Cardiac septum (tissue), 1 donor: ENCODE measurements around the gene ZNF75A. TPM values are rescaled to one million over a fixed set of nuclear protein-coding genes. Genes with fewer than 3 reads are reported as not detected.

Experiments
- DNase-seq: peaks from one replicate; pipeline ENCODE4 v3.0.0-alpha.2; 2020; ENCODE audit warnings: low spot score
- intact Hi-C: fragments of 100-400 bp; cut with DNase I; formaldehyde crosslinking; loops from one replicate; pipeline ENCODE4 v1.14.0; 2022
- total RNA-seq: library from RNA; stranded (reverse); fragmentation: NEBNext Ultra II Directional; extraction: Animal tissue kit (Norgen Biotek cat#: 25700); gene quantifications from one replicate; pipeline ENCODE4 v1.2.1, GENCODE V29; 2021
- donor health status: DM: no; HTN: no; CAD: no.

ZNF75A gene
- total RNA-seq, 1 donor from 2014 or later, result 21.3 TPM

DNA sequence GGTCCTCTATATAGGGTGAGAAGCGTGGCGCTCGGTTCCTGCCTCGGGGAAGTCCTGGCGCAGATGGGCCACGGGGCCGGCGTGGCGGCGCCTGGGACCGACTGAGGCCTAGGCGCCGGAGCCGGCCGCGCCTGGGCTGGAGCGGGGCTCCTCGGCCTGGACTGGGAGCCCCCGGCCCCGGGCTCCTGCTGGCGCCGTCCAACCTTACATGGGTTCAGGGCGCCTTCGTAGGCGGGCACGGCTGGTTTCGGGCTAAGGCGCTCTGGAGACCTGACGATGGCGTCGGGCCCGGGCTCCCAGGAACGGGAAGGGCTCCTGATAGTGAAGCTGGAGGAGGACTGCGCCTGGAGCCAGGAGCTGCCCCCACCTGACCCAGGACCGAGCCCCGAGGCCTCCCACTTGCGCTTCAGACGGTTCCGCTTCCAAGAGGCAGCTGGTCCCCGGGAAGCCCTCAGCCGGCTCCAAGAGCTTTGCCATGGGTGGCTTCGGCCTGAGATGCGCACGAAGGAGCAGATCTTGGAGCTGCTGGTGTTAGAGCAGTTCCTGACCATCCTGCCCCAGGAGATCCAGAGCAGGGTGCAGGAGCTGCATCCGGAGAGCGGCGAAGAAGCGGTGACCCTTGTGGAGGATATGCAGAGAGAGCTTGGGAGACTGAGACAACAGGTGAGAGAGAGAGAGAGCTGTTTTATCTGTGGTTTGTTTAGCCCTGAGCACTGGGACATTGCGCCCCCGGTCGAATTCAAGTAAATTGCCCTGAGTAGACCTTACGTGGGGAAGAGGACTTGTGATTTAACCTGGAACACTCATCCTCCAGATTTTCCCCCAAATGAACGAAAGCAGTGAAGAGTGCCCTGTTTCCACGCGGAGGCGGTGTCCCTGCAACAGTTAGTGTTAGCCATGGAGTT lies 21.5 kb upstream of the ZNF75A start:
- intact Hi-C loops, result loop anchor here (1.0 to 5.0 kb wide), 4 partner anchors 19 to 174 kb away; partner anchors contain the start of genes TIGD7, ZNF174, ZNF75A and ZSCAN32
- no peak for DNase-seq

DNA sequence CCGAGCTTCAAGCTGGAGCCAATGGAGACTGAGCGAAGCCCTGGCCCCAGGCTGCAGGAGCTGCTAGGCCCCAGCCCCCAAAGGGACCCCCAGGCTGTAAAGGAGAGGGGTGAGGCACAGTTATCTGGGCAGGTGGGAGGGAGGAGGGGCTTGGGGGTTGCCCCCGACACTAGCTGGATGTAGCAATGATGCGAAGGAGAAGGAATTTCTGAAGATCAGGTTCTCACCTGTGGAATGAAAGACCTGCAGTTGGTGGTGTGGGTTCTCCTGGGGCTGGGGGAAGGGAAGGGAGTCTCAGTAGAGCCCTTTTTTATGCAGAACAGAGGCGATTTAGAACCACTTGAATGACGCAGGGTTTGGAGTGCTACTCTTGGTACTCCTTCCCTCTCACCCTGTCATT lies 20.2 kb upstream of the ZNF75A start:
- DNase-seq, result no peak
- intact Hi-C loops, result no loop called here

DNA sequence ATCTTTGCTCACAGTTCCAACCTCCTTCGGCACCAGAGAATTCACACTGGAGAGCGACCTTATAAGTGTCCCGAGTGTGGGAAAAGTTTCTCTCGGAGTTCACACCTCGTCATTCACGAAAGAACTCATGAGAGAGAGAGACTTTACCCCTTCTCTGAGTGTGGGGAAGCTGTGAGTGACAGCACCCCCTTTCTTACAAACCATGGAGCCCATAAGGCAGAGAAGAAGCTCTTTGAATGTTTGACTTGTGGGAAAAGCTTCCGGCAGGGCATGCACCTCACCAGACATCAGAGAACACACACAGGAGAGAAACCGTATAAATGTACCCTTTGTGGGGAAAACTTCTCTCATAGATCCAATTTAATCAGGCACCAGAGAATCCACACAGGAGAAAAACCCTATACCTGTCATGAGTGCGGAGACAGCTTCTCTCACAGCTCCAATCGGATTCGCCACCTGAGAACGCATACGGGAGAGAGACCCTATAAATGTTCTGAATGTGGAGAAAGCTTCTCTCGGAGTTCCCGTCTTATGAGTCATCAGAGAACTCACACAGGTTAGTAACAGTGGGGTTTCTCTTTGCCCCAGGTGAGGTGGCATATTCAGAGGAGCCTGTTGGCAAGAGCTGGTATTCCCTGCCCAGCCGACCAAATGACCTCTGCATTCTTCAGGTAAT lies 15.2 kb upstream of the ZNF75A start:
- no peak for DNase-seq
- intact Hi-C loops, result no loop called here

DNA sequence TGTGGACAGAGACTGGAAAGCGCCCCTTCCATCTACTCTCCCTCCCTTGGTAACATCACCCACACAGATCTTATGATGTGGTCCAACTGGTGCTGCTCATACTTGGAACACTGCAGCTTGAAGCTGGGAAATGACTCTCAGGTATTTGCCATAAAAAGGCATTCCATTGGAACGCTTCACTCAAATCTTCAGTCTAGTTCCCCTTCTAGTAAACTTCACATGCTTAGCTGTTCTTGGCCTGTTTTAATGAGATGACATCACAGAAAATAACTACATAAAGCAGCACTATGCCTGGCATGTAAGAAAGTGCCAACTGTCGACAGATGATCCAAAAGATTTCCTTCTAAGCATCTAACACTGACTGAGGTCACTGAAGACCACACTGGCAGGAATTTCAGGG lies 12.7 kb upstream of the ZNF75A start:
- no peak for DNase-seq
- intact Hi-C loops, result no loop called here

DNA sequence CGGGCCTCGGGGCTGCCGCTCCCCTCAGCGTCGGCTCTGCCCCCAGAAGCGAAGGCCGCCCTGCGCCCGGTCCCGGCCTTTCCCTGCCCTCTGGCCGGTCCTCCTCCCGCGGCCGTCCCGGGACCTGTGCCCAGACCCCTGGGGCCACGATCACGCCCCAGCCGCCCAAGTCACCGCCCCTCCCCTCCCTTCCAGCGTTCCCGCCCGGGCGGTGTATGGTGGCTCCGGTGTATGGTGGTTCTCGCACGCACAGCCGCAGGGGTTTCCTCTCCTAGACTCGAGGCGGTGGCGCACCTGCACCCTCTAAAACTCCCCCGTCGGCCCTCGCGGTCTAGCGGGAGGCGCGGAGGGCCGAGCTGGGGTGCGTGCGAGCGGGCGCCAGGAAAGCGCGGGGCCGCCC lies 10.1 kb upstream of the ZNF75A start:
- no peak for DNase-seq
- intact Hi-C loops, result no loop called here

DNA sequence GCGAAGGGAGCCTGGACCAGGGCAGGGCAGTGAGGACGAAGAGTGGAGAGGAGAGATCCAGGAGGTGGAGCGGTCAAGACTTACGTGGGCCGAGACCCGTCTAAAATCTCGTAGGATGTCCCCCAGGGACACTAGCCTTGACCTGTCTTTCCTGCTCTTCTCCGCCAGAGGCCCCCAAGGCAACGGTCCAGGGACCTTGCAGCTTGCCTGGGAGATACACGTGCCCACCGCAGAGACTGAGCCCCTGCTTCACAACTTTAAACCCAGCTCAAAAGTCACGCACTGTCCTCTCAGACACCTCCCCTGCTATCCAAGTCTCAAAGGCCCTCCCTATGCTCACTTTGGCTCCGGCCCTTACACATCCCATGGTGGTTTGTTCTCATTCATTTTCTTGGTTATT lies 9.5 kb upstream of the ZNF75A start:
- intact Hi-C loops, result no loop called here
- DNase-seq, result no peak

DNA sequence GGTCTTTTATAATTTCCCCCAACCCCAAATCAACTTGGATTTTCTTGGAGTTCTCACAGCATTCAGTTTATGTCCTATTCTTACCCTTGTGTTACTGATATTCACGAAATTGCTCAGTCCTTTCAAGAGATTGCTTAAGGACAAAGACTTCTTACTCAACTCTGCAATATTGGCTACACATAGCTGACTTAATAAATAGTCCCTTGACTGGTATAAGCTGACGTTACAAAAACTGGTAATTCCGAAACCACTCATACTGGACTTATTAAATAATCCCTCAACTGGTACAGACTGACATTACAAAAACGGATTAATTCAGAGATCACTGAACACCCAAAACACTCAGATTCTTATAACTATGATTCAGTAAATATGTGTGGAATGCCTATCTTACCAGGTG lies 927 bp upstream of the ZNF75A start:
- intact Hi-C loops, result no loop called here
- no peak for DNase-seq

DNA sequence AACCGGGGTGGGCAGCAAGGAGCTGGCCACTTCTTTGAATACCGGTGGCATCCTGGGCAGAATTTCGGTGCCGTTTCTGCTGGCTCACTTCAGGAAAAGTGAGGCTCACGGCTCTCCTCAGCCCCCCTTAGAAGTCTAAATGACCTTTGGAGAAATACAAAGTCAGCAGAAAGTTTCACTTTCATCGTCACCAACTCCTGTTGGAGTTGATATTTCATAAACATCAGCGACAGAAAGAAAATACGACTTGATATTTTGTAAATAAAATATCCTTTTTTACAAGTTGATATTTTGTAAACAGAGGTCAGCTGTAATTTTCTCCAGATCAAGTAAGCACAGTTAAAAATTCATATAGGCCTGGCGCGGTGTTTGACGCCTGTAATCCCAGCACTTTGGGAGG lies 781 bp downstream of the ZNF75A start:
- intact Hi-C loops, result no loop called here
- no peak for DNase-seq

DNA sequence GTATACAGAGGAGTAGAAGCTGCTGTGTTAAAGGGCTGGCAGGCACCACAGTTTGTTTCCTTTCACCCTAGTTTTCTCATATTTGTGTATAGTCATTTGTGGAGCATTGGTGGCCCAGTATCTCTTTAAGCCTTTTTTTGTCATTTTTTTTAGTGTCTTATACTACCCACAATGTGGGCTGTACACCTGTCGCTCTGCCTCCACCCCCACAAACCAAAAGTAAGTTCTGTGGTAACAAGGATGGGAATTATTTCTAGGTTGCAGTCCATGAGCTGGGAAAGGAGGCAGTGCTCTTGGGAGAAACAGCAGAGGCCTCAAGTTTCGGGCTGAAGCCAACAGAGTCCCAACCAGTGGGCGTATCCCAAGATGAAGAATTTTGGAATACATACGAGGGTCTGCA lies 6.2 kb downstream of the ZNF75A start:
- DNase-seq, result no peak
- intact Hi-C loops, result no loop called here

DNA sequence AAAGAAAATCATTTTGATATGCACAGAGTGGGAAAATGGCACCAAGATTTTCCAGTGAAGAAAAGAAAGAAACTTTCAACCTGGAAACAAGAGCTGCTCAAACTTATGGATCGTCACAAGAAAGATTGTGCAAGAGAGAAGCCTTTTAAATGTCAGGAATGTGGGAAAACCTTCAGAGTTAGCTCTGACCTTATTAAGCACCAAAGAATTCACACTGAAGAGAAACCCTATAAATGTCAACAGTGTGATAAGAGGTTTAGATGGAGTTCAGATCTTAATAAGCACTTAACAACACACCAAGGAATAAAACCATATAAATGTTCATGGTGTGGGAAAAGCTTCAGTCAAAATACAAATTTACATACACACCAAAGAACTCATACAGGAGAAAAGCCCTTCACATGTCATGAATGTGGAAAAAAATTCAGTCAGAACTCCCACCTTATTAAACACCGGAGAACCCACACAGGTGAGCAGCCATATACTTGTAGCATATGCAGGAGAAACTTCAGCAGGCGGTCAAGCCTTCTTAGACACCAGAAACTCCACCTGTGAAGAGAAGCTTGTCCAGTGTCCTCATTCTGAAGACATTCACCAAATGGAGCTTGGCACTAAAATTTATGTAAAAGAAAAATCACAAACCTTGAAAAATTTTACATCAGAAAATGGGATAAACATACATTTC lies 12.2 kb downstream of the ZNF75A start:
- intact Hi-C loops, result no loop called here
- DNase-seq, result no peak

DNA sequence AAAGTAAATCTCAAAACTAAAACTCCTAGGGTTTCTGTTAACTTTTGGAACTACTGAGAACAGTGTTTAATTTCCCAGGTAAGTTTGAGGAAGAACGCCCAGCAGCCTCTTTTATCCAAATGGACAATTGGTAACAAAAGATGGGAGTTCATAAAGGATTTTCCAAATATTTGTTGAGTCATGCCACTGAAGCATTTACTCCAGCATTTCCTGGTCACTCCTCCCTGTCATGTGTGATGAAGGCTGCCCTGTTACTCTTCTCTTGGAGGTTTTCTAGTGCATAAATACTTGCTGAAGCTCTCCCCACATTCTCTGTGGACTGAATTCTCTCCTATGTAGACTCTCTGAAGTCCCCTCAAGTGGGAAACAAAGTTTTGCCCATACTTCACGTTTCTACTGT lies 16.5 kb downstream of the ZNF75A start:
- intact Hi-C loops, result no loop called here

DNA sequence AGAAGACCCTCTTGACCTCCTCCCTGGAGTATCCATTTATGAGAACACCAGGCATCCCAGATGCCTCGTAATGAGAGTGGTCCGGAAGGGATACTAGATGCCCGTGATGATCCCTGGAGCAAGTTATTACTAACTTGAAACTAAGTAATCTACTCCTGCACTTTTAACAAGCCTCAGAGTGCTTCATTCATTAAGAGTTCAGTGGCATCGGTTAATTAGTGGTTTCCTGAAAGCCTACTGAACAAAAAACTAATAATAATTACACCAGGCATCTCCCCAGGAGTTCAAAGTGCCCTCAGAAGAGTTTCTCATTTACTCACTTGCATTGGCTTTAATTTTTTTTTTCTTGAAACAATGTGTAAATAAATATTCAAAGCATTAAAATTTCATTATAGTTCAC lies 22.2 kb downstream of the ZNF75A start:
- no peak for DNase-seq
- intact Hi-C loops, result no loop called here

More for the DNA sequence above, 16.5 kb downstream of the ZNF75A start:
- no peak for DNase-seq

DNA sequence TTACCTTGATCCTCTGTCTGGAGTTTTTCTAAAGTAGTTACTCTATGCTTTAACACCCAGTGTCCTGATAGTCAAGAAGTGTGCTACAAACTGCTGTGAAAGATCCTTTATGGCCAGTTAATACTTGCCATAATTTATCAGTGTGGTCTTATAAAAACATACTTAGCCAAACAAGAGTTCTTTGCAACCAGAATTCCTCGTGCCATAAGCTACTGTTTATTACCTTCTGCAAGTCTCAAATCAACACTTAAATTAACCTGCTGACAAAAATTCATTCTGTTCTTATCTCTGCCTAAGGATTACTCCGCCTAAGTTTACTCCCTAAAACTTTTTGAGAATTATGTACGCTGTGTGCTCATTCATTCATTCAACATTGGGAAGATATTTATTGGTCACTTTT lies 22.8 kb downstream of the ZNF75A start:
- DNase-seq, result no peak
- intact Hi-C loops, result no loop called here

DNA sequence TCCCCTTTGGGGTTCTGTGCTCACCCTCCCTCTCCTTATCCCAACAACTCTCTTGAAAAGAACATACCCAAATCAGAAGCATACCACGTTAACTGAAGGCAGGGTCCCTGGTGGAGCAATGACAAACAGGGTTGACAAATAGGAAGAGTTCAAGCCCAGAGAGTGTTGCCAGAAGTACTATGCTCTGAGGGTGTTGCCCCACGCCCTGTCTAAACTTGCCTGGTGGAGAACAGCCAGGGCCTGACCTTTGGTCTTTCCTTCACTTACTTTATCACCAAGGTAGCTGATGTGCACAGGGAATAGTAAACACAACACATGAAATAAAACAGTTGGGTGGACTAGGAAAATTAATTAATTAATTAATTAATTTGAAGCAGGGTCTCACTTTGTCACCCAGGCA lies 23.3 kb downstream of the ZNF75A start:
- no peak for DNase-seq
- intact Hi-C loops, result no loop called here

DNA sequence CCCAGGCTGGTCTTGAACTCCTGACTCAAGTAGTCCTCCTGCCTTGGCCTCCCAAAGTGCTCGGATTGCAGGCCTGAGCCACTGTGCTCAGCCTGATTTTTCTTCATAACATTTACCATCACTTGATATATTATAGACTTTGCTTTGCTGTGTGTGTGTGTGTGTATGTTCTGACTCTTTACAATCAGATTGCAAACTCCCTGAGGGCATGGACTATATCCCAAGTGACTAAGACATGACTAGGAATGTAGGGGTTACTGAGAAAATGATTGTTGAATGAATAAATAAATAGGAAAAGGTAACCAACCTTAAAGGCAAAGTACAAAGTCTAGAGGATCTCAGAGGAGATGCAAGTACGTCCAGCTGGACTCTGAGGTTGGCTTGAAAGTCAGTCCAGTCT lies 40.7 kb downstream of the ZNF75A start:
- intact Hi-C loops, result no loop called here
- no peak for DNase-seq

DNA sequence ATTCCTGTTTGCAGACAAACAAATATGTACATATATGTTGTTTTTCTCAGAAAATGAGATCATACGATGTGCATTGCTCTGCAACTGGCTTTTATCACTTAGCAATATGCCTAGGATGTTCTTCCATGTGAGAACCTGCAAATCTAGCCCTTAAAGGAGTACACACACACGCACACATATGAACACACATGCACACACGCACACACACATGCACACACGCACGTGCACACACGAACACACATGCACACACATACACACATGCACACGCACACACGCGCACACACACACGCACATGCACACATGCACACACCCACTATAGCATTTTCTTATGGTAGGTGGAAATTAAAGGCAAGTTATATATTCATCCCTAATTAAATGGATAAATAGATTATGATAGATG lies 42.3 kb downstream of the ZNF75A start:
- intact Hi-C loops, result no loop called here
- no peak for DNase-seq

DNA sequence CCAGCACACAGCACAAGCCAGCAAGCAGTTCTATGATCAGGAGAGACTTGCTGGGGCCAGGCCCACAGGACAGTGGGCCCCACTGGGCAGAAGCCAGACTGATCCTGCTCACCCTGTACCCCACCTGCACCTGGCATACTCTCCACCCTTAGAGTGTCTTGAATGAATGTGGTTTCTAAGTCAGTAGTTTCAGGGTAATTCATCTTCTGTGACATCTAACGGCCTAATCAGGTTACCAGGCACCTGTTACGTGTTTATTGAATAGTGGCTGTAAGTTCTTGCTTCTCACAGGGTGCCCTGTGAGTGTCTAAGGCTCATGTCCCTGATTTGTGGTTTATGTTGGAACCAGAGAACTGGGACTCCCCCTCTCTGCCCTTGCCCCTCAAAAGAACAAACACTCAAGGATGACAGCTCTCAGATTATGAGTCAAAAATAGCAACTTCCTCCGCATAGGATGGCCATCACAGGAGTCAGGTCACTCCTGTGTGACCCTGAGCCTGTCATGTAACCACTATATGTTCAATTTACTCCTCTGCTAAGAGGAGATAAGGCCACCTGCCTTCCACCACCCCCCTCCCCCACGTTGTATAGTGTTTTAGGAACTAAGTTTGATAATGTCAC lies 43.4 kb downstream of the ZNF75A start:
- intact Hi-C loops, result no loop called here
- no peak for DNase-seq

DNA sequence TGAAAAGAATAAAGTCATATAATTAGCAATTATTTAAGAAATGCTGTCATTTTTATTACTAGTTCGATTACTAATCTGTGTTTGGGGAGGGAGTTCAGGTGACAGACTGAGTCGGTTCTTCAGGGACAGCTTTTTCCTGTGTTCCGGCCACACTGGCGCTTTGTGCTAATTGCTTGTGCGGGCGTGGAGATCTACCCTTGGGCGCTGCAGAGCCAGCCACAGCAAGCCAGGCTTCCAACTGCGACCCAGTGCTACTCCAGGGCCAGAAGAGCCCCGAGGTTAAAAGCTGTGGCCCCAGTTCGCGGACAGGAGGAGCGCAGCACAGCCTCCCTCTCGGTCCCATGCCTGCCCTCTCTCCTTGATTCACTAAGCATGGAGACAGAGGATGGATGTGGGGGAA lies 43.9 kb downstream of the ZNF75A start:
- intact Hi-C loops, result no loop called here
- no peak for DNase-seq

DNA sequence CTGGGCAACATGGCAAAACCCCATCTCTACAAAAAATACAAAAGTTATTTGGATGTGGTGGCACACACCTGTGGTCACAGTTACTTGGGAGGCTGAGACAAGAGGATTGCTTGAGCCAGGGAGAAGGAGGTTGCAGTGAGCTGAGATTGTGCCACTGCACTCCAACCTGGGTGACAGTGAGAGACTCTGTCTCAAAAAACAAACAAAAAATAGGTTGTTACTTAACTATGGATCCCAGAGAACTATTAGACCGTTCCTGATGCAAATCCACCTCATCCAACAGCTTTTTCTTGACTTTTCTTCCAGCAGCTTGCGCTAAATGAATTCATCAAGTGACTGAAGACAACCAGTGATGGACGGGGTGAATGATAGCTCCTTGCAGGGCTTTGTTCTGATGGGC lies 50.3 kb downstream of the ZNF75A start, which contains the start of gene OR2C1:
Gene OR2C1 (plus strand): TSS at position 301 of the 400 bp plus-strand sequence. CDS start 52 bp downstream, at position 353.
- intact Hi-C loops, result no loop called here
- no peak for DNase-seq

DNA sequence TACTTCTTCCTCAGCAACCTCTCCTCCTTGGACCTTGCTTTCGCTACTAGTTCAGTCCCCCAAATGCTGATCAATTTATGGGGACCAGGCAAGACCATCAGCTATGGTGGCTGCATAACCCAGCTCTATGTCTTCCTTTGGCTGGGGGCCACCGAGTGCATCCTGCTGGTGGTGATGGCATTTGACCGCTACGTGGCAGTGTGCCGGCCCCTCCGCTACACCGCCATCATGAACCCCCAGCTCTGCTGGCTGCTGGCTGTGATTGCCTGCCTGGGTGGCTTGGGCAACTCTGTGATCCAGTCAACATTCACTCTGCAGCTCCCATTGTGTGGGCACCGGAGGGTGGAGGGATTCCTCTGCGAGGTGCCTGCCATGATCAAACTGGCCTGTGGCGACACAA lies 50.8 kb downstream of the ZNF75A start:
- intact Hi-C loops, result no loop called here
- DNase-seq, result no peak
